Measurements from ENCODE around the gene MYOM3.

DNA sequence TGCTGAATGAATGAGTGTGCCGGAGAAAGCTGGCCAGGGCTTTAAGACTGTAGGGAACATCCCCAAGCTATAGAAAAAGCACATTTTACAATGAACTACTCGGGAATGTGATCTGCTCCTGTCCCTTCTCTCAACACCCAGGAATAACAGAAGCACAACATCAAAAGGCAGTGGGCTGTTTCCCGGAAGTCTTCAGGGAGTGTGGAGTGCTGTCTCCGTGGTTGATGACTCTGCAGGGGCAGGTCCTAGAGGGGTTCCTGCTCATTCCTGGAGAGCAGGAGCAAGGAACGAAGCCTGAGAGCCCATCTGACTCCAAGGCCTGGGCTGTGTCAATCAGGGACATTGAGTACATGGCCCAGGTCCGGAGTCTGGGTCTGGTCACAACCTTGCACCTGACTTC is 35.9 kb upstream of the MYOM3 start:
- TF ChIP-seq, protein P1, sequence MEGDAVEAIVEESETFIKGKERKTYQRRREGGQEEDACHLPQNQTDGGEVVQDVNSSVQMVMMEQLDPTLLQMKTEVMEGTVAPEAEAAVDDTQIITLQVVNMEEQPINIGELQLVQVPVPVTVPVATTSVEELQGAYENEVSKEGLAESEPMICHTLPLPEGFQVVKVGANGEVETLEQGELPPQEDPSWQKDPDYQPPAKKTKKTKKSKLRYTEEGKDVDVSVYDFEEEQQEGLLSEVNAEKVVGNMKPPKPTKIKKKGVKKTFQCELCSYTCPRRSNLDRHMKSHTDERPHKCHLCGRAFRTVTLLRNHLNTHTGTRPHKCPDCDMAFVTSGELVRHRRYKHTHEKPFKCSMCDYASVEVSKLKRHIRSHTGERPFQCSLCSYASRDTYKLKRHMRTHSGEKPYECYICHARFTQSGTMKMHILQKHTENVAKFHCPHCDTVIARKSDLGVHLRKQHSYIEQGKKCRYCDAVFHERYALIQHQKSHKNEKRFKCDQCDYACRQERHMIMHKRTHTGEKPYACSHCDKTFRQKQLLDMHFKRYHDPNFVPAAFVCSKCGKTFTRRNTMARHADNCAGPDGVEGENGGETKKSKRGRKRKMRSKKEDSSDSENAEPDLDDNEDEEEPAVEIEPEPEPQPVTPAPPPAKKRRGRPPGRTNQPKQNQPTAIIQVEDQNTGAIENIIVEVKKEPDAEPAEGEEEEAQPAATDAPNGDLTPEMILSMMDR (CRISPR knock-in tag; IDR thresholded peaks at IDR 0.05) = no peak
- TF ChIP-seq ZNF329 (CRISPR knock-in tag; IDR thresholded peaks at IDR 0.05; ENCODE audit: low read depth) (no peak), CBX2 (IDR thresholded peaks at IDR 0.05; ENCODE audit: low read depth, low read length) (no peak), CBX2 (CRISPR knock-in tag; IDR thresholded peaks at IDR 0.05; ENCODE audit: low read depth) (no peak), SMC3 (IDR thresholded peaks at IDR 0.05; ENCODE audit: low read length) (no peak), TAF1 (CRISPR knock-in tag; IDR thresholded peaks at IDR 0.05) (no peak), POLR2AphosphoS5 (IDR thresholded peaks at IDR 0.05; ENCODE audit: low read depth, low read length) (no peak), NR2F2 (IDR thresholded peaks at IDR 0.05; ENCODE audit: borderline replicate concordance, low read depth) (no peak), SRF (IDR thresholded peaks at IDR 0.05; ENCODE audit: low read depth, low read length) (no peak)
- TF ChIP-seq, protein P2, sequence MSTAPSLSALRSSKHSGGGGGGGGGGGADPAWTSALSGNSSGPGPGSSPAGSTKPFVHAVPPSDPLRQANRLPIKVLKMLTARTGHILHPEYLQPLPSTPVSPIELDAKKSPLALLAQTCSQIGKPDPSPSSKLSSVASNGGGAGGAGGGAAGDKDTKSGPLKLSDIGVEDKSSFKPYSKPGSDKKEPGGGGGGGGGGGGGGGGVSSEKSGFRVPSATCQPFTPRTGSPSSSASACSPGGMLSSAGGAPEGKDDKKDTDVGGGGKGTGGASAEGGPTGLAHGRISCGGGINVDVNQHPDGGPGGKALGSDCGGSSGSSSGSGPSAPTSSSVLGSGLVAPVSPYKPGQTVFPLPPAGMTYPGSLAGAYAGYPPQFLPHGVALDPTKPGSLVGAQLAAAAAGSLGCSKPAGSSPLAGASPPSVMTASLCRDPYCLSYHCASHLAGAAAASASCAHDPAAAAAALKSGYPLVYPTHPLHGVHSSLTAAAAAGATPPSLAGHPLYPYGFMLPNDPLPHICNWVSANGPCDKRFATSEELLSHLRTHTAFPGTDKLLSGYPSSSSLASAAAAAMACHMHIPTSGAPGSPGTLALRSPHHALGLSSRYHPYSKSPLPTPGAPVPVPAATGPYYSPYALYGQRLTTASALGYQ (CRISPR knock-in tag; IDR thresholded peaks at IDR 0.05) = no peak
- TF ChIP-seq, protein P3, sequence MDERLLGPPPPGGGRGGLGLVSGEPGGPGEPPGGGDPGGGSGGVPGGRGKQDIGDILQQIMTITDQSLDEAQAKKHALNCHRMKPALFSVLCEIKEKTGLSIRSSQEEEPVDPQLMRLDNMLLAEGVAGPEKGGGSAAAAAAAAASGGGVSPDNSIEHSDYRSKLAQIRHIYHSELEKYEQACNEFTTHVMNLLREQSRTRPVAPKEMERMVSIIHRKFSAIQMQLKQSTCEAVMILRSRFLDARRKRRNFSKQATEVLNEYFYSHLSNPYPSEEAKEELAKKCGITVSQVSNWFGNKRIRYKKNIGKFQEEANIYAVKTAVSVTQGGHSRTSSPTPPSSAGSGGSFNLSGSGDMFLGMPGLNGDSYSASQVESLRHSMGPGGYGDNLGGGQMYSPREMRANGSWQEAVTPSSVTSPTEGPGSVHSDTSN (CRISPR knock-in tag; IDR thresholded peaks at IDR 0.05) = no peak
- TF ChIP-seq, protein P4, sequence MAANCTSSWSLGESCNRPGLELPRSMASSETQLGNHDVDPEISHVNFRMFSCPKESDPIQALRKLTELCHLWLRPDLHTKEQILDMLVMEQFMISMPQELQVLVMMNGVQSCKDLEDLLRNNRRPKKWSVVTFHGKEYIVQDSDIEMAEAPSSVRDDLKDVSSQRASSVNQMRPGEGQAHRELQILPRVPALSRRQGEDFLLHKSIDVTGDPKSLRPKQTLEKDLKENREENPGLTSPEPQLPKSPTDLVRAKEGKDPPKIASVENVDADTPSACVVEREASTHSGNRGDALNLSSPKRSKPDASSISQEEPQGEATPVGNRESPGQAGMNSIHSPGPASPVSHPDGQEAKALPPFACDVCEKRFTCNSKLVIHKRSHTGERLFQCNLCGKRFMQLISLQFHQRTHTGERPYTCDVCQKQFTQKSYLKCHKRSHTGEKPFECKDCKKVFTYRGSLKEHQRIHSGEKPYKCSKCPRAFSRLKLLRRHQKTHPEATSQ (CRISPR knock-in tag; IDR thresholded peaks at IDR 0.05; ENCODE audit: borderline replicate concordance) = no peak
- TF ChIP-seq, protein P5, sequence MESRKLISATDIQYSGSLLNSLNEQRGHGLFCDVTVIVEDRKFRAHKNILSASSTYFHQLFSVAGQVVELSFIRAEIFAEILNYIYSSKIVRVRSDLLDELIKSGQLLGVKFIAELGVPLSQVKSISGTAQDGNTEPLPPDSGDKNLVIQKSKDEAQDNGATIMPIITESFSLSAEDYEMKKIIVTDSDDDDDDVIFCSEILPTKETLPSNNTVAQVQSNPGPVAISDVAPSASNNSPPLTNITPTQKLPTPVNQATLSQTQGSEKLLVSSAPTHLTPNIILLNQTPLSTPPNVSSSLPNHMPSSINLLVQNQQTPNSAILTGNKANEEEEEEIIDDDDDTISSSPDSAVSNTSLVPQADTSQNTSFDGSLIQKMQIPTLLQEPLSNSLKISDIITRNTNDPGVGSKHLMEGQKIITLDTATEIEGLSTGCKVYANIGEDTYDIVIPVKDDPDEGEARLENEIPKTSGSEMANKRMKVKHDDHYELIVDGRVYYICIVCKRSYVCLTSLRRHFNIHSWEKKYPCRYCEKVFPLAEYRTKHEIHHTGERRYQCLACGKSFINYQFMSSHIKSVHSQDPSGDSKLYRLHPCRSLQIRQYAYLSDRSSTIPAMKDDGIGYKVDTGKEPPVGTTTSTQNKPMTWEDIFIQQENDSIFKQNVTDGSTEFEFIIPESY (CRISPR knock-in tag; IDR thresholded peaks at IDR 0.05) = no peak

All from HepG2 (cell line).